ENCODE data around the gene TMOD4. TPM values are rescaled to one million over a fixed set of nuclear protein-coding genes. Genes with fewer than 3 reads are reported as not detected.

TMOD4 gene
- total RNA-seq (2022; extraction: Qiagen RNA extraction; ENCODE audit: low read depth) = 0.25 to 0.35 TPM in 2 of 5 replicates, not detected in the others

DNA sequence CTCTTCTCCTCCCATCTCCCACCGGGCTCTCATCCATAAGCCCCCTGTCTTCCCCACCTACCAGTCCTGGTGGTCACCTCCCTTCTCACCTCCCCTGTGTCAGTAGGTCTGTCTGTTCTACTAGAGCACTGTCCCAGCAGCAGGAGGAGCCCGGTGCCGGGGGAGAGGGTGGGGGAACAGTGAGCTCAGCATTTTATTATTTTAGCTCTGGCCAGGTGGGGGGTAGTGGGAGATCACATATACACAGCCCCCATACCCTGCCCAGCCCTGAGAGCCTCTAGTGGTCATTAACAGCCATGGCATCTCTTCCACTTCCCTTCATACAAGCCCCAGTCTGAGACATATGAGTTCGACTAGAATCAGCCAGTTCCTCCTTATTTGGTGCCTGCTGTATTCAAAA, at the start of gene TMOD4:
Gene TMOD4 (minus strand): TSS at position 119 of the 400 bp plus-strand sequence. CDS start 1,106 bp downstream, outside the sequence.

GRCh38 chr1:151198254-151199127, 22.7 kb upstream of the TMOD4 start, which contains the start of gene PIP5K1A:
Gene PIP5K1A (plus strand): TSS chr1:151198552. CDS start chr1:151198997, 445 bp downstream.

DNA sequence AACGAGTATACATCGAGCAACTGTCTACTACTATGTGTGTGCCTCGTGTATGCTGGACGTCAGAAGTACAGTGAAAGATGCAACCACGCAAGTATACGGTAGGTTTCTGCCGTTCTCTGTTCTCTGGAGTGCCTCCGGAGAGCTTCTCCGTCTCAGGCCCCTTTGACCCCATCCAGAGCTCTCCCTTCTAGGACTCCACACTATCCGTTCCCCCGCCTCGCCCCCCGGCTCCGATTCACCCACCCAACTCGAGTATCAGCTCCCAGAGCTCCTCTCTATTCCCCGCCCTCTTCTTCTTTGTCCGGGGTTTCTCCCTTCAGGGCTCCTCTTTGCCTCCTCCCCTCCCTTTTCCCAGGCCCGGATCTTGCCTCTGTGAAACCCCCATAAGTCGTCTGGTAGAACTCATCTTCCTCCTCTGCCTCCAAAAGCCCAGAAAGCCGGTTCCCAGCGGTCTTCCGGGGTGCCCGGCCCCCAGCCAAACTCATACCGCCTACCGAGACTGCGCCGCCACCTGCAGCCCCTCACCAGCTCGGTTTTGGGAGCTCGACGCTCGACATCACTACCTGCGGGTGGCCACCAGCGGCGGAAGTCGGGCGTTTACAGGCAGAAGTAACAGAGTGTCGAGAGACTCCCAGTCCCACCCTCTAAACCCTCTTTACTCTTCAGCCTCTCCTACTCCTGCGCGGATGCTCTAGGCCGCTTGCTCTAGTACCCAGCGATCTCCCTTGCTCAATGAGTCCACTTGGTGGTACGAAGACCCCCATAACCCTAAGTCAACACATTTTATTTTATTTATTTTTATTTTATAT, 14.1 kb upstream of the TMOD4 start, which contains the start of gene VPS72:
Gene VPS72 (minus strand): TSS at position 561 of the 809 bp plus-strand sequence. CDS start 76 bp downstream, at position 485.

GRCh38 chr1:151165738-151166504, 9.9 kb downstream of the TMOD4 start, which contains the start of the genes LYSMD1 and SCNM1:
Gene LYSMD1 (minus strand): TSS chr1:151165902. CDS start chr1:151165258, 644 bp downstream.
Gene SCNM1 (plus strand): TSS chr1:151166144. CDS start chr1:151166153, 9 bp downstream.

DNA sequence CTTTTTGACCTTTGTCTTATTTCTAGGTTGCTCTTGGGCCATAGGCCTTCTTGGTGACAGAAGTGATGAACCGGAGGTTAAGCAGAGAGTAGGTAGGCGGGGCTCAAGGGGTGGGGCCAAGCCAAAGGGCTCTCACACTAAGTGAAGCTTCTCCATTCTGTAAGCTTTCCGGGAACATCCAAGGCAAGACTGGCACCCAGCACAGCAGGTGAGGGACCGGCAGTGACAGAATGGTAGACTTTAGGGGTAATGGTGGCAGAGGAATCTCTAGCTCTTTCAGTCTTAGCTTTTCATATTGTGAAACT, 19.3 kb downstream of the TMOD4 start, which contains the start of gene TNFAIP8L2:
Gene TNFAIP8L2 (plus strand): TSS at position 135 of the 305 bp plus-strand sequence. CDS start 2,049 bp downstream, outside the sequence.

DNA sequence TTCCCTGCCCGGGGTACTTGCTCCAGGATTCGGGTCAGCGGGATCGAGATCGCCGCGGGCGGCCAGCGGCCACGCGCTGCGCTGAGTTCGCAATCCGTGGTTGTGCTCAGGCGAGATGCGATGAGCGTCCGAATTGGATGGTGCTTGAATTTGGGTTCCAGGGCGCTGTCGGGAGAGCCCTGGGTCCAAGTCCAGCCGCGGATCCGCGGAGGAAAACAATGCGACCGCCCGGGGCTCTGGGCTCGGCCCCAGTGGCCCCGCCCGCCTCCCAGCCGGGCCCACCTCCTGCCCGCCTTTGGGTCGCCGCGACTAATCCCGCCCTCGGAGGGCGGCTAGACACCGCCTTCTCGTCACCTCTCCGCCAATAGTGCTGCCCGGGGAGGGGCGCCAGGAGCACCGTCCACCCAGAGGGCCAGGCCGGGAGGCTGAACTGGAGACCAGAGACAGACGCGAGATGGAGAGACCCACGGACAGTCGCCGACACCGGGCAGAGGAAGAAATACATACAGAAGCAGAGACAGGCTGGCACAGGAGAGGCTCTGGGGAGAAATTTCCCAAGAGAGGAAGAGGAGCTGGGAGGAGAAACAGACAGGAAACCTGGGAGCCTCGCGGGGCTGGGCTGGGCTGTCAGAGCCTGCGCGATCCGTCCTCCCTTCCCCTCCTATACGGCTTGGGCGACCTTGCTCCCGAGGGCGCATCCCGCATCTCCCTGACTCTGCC, 29.2 kb downstream of the TMOD4 start, which contains the start of gene SEMA6C:
Gene SEMA6C (minus strand): TSS at position 220 of the 720 bp plus-strand sequence. CDS start 4,010 bp downstream, outside the sequence.

Other genes starting within 250 kb of the TMOD4 start
- gene SETDB1, start 249.6 kb downstream of the TMOD4 start, total RNA-seq (2022; extraction: Qiagen RNA extraction; ENCODE audit: low read depth) = 22.9 to 24.6 TPM (median 23.6 TPM) in 5 replicates
- 249 to 266 TPM (median 256 TPM) in 5 replicates for gene CERS2, start 201.1 kb downstream of the TMOD4 start, total RNA-seq (2022; extraction: Qiagen RNA extraction; ENCODE audit: low read depth)
- 0.70 to 1.3 TPM (median 0.83 TPM) in 5 replicates for gene ANXA9, start 193.7 kb downstream of the TMOD4 start, total RNA-seq (2022; extraction: Qiagen RNA extraction; ENCODE audit: low read depth)
- gene MINDY1, start 169.1 kb downstream of the TMOD4 start, total RNA-seq (2022; extraction: Qiagen RNA extraction; ENCODE audit: low read depth) = 2.4 to 3.7 TPM (median 3.0 TPM) in 5 replicates
- 12.4 to 16.7 TPM (median 14.9 TPM) in 5 replicates for gene PRUNE1, start 167.5 kb downstream of the TMOD4 start, total RNA-seq (2022; extraction: Qiagen RNA extraction; ENCODE audit: low read depth)
- 0.09 to 0.12 TPM (median 0.11 TPM) in 4 of 5 replicates, not detected in the other for gene BNIPL, start 139.4 kb downstream of the TMOD4 start, total RNA-seq (2022; extraction: Qiagen RNA extraction; ENCODE audit: low read depth)
- gene C1orf56, start 128.2 kb downstream of the TMOD4 start, total RNA-seq (2022; extraction: Qiagen RNA extraction; ENCODE audit: low read depth) = 5.5 to 9.1 TPM (median 7.4 TPM) in 5 replicates
- 68.9 to 77.7 TPM (median 75.0 TPM) in 5 replicates for gene CDC42SE1, start 116.4 kb downstream of the TMOD4 start, total RNA-seq (2022; extraction: Qiagen RNA extraction; ENCODE audit: low read depth)
- gene MLLT11, start 115.6 kb downstream of the TMOD4 start, total RNA-seq (2022; extraction: Qiagen RNA extraction; ENCODE audit: low read depth) = 15.1 to 18.7 TPM (median 17.2 TPM) in 5 replicates
- 2.1 to 3.9 TPM (median 3.8 TPM) in 5 replicates for gene GABPB2, start 105.2 kb downstream of the TMOD4 start, total RNA-seq (2022; extraction: Qiagen RNA extraction; ENCODE audit: low read depth)
- gene SEMA6C, start 29.4 kb downstream of the TMOD4 start, total RNA-seq (2022; extraction: Qiagen RNA extraction; ENCODE audit: low read depth) = 1.0 to 3.0 TPM (median 1.9 TPM) in 5 replicates
- not detected in 5 replicates for gene TNFAIP8L2, start 19.3 kb downstream of the TMOD4 start, total RNA-seq (2022; extraction: Qiagen RNA extraction; ENCODE audit: low read depth)
- 5.5 to 9.9 TPM (median 5.7 TPM) in 5 replicates for gene LYSMD1, start 10.1 kb downstream of the TMOD4 start, total RNA-seq (2022; extraction: Qiagen RNA extraction; ENCODE audit: low read depth)
- gene SCNM1, start 9.8 kb downstream of the TMOD4 start, total RNA-seq (2022; extraction: Qiagen RNA extraction; ENCODE audit: low read depth) = 43.2 to 48.0 TPM (median 45.2 TPM) in 5 replicates
- 44.8 to 61.9 TPM (median 47.4 TPM) in 5 replicates for gene VPS72, start 14.2 kb upstream of the TMOD4 start, total RNA-seq (2022; extraction: Qiagen RNA extraction; ENCODE audit: low read depth)
- gene PIP5K1A, start 22.6 kb upstream of the TMOD4 start, total RNA-seq (2022; extraction: Qiagen RNA extraction; ENCODE audit: low read depth) = 41.8 to 52.4 TPM (median 45.2 TPM) in 5 replicates
- gene PSMD4, start 78.8 kb upstream of the TMOD4 start, total RNA-seq (2022; extraction: Qiagen RNA extraction; ENCODE audit: low read depth) = 165 to 226 TPM (median 194 TPM) in 5 replicates
- gene ZNF687, start 106.3 kb upstream of the TMOD4 start, total RNA-seq (2022; extraction: Qiagen RNA extraction; ENCODE audit: low read depth) = 13.1 to 15.6 TPM (median 14.6 TPM) in 5 replicates
- gene PI4KB, start 151.4 kb upstream of the TMOD4 start, total RNA-seq (2022; extraction: Qiagen RNA extraction; ENCODE audit: low read depth) = 23.9 to 30.9 TPM (median 29.1 TPM) in 5 replicates
- 27.3 to 30.3 TPM (median 28.2 TPM) in 5 replicates for gene RFX5, start 171.3 kb upstream of the TMOD4 start, total RNA-seq (2022; extraction: Qiagen RNA extraction; ENCODE audit: low read depth)
- gene SELENBP1, start 196.7 kb upstream of the TMOD4 start, total RNA-seq (2022; extraction: Qiagen RNA extraction; ENCODE audit: low read depth) = 5.0 to 7.4 TPM (median 5.6 TPM) in 5 replicates
- gene PSMB4, start 223.6 kb upstream of the TMOD4 start, total RNA-seq (2022; extraction: Qiagen RNA extraction; ENCODE audit: low read depth) = 338 to 445 TPM (median 430 TPM) in 5 replicates

Data from A549 treated with CpdA at 1 μM for 4 hours (cell line).